ENCODE results near the gene GCSAM. TPM values are rescaled to one million over a fixed set of nuclear protein-coding genes. Genes with fewer than 3 reads are reported as not detected.

GCSAM gene
- total RNA-seq, 4 donors from 2014 or later = 0.26 to 3.0 (median 0.85) TPM

DNA sequence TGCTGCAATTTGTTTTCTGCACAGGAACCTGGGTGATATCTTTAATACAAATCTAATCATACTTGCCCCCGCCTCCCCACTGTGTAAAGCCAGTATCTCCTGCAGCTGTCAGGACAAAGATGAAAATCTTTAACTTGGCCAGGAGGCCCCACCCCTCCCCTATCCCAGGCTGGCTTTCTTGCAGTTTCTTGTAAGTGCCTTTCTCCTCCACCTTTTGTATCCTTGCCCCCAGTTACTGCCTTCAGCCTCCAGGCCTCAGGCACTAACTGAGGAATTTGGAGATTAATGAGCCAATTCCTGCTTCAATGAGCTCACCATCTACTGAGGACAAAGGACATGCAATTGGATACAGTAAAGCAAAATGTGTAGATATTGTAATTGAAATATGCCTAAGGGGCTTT is 6.5 kb downstream of the GCSAM start:
- H3K9me3 ChIP-seq = no peaks in the 10 kb centered on the region
- no peak overlapping the region for H3K27ac ChIP-seq
- no peaks in the 10 kb centered on the region for H3K27me3 ChIP-seq
- peaks cover 0 to 19% (median 0%) of the 10 kb centered on the region in 3 donors for H3K36me3 ChIP-seq
- DNase-seq = no peak
- peaks cover 0 to 16% (median 0%) of the 10 kb centered on the region in 3 donors for H3K4me1 ChIP-seq
- TF ChIP-seq, protein P1, sequence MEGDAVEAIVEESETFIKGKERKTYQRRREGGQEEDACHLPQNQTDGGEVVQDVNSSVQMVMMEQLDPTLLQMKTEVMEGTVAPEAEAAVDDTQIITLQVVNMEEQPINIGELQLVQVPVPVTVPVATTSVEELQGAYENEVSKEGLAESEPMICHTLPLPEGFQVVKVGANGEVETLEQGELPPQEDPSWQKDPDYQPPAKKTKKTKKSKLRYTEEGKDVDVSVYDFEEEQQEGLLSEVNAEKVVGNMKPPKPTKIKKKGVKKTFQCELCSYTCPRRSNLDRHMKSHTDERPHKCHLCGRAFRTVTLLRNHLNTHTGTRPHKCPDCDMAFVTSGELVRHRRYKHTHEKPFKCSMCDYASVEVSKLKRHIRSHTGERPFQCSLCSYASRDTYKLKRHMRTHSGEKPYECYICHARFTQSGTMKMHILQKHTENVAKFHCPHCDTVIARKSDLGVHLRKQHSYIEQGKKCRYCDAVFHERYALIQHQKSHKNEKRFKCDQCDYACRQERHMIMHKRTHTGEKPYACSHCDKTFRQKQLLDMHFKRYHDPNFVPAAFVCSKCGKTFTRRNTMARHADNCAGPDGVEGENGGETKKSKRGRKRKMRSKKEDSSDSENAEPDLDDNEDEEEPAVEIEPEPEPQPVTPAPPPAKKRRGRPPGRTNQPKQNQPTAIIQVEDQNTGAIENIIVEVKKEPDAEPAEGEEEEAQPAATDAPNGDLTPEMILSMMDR (IDR thresholded peaks at IDR 0.05) = no peak
- WGBS, 2 donors = 25 to 78% methylated on average over 1 of the region's 1 CpG
- intact Hi-C loops (cut with DNase I) = no loop called here
- H3K4me3 ChIP-seq = no peak overlapping the region

DNA sequence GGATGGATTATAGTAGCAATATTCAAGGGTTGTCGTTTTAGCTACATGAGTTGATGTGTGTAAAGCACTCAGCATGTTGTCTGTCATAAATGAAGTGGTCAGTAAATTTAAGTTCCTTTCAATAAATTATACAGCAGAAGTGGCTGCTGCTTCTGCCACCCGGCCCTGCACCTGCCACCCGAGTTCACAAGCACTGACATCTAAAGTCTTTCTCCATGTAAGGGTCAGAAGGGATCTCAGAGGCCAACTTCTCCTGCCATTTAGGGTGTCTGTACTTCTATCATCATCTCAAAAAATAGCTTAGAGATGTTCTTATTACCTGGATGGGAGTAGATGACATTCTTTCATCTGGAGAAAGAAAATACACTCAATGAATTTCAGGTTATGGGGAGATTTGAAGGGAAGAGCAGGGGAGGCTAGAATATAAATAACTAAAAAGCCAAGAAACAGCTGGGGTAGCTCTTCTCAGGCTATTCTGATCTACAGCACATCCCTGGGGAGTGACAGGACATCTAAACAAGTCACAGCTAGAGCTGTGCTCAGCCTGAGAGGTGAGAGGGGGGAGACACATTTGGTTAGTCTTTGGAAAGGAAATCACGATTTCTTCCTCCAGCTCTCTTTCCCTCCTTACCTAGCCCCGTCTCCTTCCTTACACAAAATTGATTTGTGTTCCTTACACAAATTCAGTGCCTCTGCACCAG is 8.0 kb downstream of the GCSAM start:
- WGBS, 2 donors = 64 to 76% methylated on average over 5 of the region's 5 CpGs

DNA sequence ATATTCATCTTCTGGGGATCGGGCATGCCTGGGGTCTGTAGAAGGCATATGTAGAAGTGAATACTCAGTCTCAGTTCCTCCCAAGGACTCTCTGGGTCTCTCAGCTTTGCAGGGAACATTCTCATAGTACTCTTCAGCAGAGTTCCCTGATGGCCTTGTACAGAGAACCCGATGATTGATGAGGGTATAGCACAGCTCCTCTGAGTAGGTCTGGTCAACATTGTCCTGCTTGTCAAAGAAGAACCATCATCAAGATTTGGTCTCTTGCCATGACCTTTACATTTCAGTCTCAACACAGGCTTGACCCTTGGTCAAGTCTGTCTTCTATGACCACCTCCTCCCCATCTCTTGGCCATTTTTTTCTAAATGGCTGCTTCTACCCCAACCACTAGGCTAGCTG is 9.5 kb downstream of the GCSAM start:
- TF ChIP-seq, protein P1 (IDR thresholded peaks at IDR 0.05) = no peak
- no peak for TF ChIP-seq POLR2A (IDR thresholded peaks at IDR 0.05)
- H3K4me3 ChIP-seq = no peak overlapping the region
- intact Hi-C loops (cut with DNase I) = no loop called here
- peaks cover 0 to 11% (median 0%) of the 10 kb centered on the region in 3 donors for H3K4me1 ChIP-seq
- H3K9me3 ChIP-seq = no peaks in the 10 kb centered on the region
- DNase-seq = no peak
- peaks cover 0 to 34% (median 0%) of the 10 kb centered on the region in 3 donors for H3K36me3 ChIP-seq
- H3K27ac ChIP-seq = no peak overlapping the region
- H3K27me3 ChIP-seq = no peaks in the 10 kb centered on the region
- 95 to 96% methylated on average over 2 of the region's 2 CpGs for WGBS, 2 donors

More for the DNA sequence above, 8.0 kb downstream of the GCSAM start:
- Histone ChIP-seq H3K27ac (no peak overlapping the region), H3K27me3 (no peaks in the 10 kb centered on the region), H3K36me3 (peaks cover 0 to 24% (median 0%) of the 10 kb centered on the region in 3 donors), H3K4me3 (no peak overlapping the region), H3K9me3 (no peaks in the 10 kb centered on the region), H3K4me1 (peaks cover 0 to 16% (median 0%) of the 10 kb centered on the region in 3 donors)
- TF ChIP-seq, protein P1 (IDR thresholded peaks at IDR 0.05) = no peak
- no peak for TF ChIP-seq POLR2A (IDR thresholded peaks at IDR 0.05)
- no peak for DNase-seq
- intact Hi-C loops (cut with DNase I) = no loop called here

DNA sequence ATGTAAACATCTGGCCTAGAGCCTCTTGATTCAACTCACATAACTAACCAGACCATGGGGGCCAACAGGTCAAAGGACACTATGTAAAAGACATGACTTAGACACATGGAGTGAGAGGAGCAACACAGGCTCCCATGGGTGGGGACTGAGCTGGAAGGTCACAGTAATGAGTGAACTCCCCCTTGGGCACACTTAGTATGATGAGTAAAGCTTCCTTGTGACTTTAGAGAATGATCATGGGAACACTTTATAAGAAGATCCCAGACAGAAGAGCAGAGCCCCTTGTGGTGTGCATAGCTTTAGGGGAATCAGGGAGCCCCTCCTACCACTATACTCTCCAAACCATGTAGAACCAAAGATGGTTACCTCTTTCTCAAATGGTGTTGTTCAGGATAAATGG is 10.2 kb downstream of the GCSAM start:
- TF ChIP-seq, protein P1 (IDR thresholded peaks at IDR 0.05) = no peak
- no peak for TF ChIP-seq POLR2A (IDR thresholded peaks at IDR 0.05)
- H3K9me3 ChIP-seq = no peaks in the 10 kb centered on the region
- intact Hi-C loops (cut with DNase I) = no loop called here
- H3K4me1 ChIP-seq = peaks cover 0 to 11% (median 0%) of the 10 kb centered on the region in 3 donors
- no peak for DNase-seq
- H3K36me3 ChIP-seq = peaks cover 0 to 34% (median 0%) of the 10 kb centered on the region in 3 donors
- H3K27ac ChIP-seq = no peak overlapping the region
- no peak overlapping the region for H3K4me3 ChIP-seq
- H3K27me3 ChIP-seq = no peaks in the 10 kb centered on the region

DNA sequence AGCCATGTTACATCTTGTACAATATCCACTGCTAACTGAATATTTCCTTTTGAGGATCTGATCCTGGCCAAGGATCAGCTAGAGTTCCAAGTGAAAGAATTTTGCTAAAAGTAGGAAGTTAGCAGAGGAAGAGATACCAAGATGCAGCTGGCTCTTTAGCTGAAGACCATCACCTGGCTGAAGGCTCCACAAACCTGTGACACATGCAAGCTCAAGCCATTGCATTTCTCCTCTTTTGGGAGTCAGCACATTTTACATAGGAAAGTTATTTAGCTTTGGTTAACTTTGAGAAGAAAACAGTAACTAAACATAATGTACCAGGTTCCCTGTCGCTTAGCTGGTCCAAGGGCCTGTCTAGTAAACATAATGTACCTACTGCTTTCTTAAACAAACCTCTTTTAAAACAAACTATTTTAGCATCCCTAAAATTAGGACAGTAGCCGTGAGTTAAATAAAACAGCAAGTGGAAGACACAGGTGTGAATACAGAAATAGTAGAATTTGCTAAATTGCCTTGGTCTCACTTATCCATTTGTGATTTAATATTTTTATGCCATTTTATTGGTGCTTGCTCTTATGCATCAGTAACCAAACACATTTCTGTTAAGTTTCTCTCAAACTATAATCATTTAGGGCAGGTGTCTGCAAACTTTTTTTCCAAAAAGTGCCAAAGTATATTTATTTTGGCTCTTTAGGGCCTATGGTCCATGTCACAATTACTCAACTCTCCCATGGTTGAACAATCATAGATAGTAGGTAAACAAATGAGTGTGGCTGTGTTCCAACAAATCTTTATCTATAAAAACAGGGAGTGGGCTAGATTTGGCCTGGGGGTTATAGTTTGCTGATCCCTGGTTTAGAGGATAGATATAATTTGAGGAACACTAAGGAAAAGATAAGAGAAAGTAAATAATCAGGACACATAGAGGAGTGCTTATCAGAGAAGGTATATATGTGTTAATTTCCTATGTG is 11.2 kb downstream of the GCSAM start:
- no peaks in the 10 kb centered on the region for H3K9me3 ChIP-seq
- H3K36me3 ChIP-seq = peaks cover 0 to 44% (median 0%) of the 10 kb centered on the region in 3 donors
- H3K4me1 ChIP-seq = peaks cover 0 to 6% (median 0%) of the 10 kb centered on the region in 3 donors
- intact Hi-C loops (cut with DNase I) = no loop called here
- no peak overlapping the region for H3K4me3 ChIP-seq
- H3K27ac ChIP-seq = no peak overlapping the region
- WGBS, 2 donors = 86 to 100% methylated on average over 2 of the region's 2 CpGs
- TF ChIP-seq POLR2A (IDR thresholded peaks at IDR 0.05) = no peak
- TF ChIP-seq, protein P1 (IDR thresholded peaks at IDR 0.05) = no peak
- DNase-seq = no peak
- no peaks in the 10 kb centered on the region for H3K27me3 ChIP-seq
